Measurements from ENCODE around the gene CAPS. TPM values are rescaled to one million over a fixed set of nuclear protein-coding genes. Genes with fewer than 3 reads are reported as not detected.
"Not testable (repeated sequence)": the region's sequence is repeated elsewhere in the genome, so short reads cannot be mapped to it uniquely, and the experiment has no call there.

The CAPS gene
- total RNA-seq, 1 experiment from 2014 or later, result 7.2 TPM

GRCh38 chr19:5958851-5959122, 44.7 kb downstream of the CAPS start:
- H3K27me3 Mint-ChIP-seq (ENCODE audit: insufficient read depth, unreplicated experiment), result no peaks in the 10 kb centered on the region
- H3K9me3 Mint-ChIP-seq (ENCODE audit: unreplicated experiment), result no peaks in the 10 kb centered on the region
- POLR2A ChIA-PET, result no interaction called here
- TF ChIP-seq CTCF (IDR thresholded peaks at IDR 0.05; ENCODE audit: insufficient read depth in 1 of 2, low read depth in 1 of 2, low read length in 1 of 2, severe bottlenecking in 1 of 2, unreplicated experiment in 1 of 2), result no peak
- H3K9me3 ChIP-seq, result no peaks in the 10 kb centered on the region
- DNase-seq, result no peak
- CTCF ChIA-PET, result no interaction called here
- no peak overlapping the region for H3K4me3 ChIP-seq (ENCODE audit: low read depth, low read length)
- H3K27me3 ChIP-seq (replicated peaks; ENCODE audit: control insufficient read depth, insufficient read depth, low read length), result no peaks in the 10 kb centered on the region
- no peak overlapping the region for H3K27ac Mint-ChIP-seq (ENCODE audit: unreplicated experiment)
- no peak overlapping the region for H3K4me3 Mint-ChIP-seq (ENCODE audit: unreplicated experiment)
- H3K4me1 Mint-ChIP-seq (ENCODE audit: low read depth, unreplicated experiment), result peaks cover 28% of the 10 kb centered on the region
- intact Hi-C loops (cut with micrococcal nuclease; ENCODE audit: unreplicated experiment), result no loop called here
- BruUV-seq (replicated peaks), result no TSS peak
- H3K36me3 Mint-ChIP-seq (ENCODE audit: insufficient read depth, unreplicated experiment), result peaks cover 12% of the 10 kb centered on the region
- H3K4me1 ChIP-seq, result peaks cover 35% of the 10 kb centered on the region
- H3K36me3 ChIP-seq (ENCODE audit: control insufficient read depth, insufficient read depth, low read length), result no peaks in the 10 kb centered on the region; the same call in 1 of the 2 replicates

GRCh38 chr19:5959260-5960004, 45.4 kb downstream of the CAPS start:
- DNase-seq, result no peak
- CTCF ChIA-PET, result no interaction called here
- Mint-ChIP-seq H3K36me3 (ENCODE audit: insufficient read depth, unreplicated experiment) (peaks cover 12% of the 10 kb centered on the region), H3K4me3 (ENCODE audit: unreplicated experiment) (no peak overlapping the region), H3K4me1 (ENCODE audit: low read depth, unreplicated experiment) (peaks cover 23% of the 10 kb centered on the region), H3K27ac (ENCODE audit: unreplicated experiment) (no peak overlapping the region), H3K9me3 (ENCODE audit: unreplicated experiment) (no peaks in the 10 kb centered on the region), H3K27me3 (ENCODE audit: insufficient read depth, unreplicated experiment) (no peaks in the 10 kb centered on the region)
- Histone ChIP-seq H3K9me3 (no peaks in the 10 kb centered on the region), H3K4me3 (ENCODE audit: low read depth, low read length) (no peak overlapping the region), H3K4me1 (peaks cover 30% of the 10 kb centered on the region), H3K36me3 (ENCODE audit: control insufficient read depth, insufficient read depth, low read length) (no peaks in the 10 kb centered on the region; the same call in 1 of the 2 replicates), H3K27me3 (replicated peaks; ENCODE audit: control insufficient read depth, insufficient read depth, low read length) (no peaks in the 10 kb centered on the region)
- intact Hi-C loops (cut with micrococcal nuclease; ENCODE audit: unreplicated experiment), result no loop called here
- TF ChIP-seq CTCF (IDR thresholded peaks at IDR 0.05; ENCODE audit: insufficient read depth in 1 of 2, low read depth in 1 of 2, low read length in 1 of 2, severe bottlenecking in 1 of 2, unreplicated experiment in 1 of 2), result no peak
- BruUV-seq (replicated peaks), result no TSS peak
- POLR2A ChIA-PET, result no interaction called here

GRCh38 chr19:5960005-5961001, 46.2 kb downstream of the CAPS start:
- DNase-seq, result no peak
- TF ChIP-seq CTCF (IDR thresholded peaks at IDR 0.05; ENCODE audit: insufficient read depth in 1 of 2, low read depth in 1 of 2, low read length in 1 of 2, severe bottlenecking in 1 of 2, unreplicated experiment in 1 of 2), result no peak
- CTCF ChIA-PET, result no interaction called here
- Mint-ChIP-seq H3K27me3 (ENCODE audit: insufficient read depth, unreplicated experiment) (no peaks in the 10 kb centered on the region), H3K27ac (ENCODE audit: unreplicated experiment) (no peak overlapping the region), H3K4me1 (ENCODE audit: low read depth, unreplicated experiment) (peaks cover 21% of the 10 kb centered on the region), H3K9me3 (ENCODE audit: unreplicated experiment) (no peaks in the 10 kb centered on the region), H3K4me3 (ENCODE audit: unreplicated experiment) (no peak overlapping the region), H3K36me3 (ENCODE audit: insufficient read depth, unreplicated experiment) (peaks cover 12% of the 10 kb centered on the region)
- intact Hi-C loops (cut with micrococcal nuclease; ENCODE audit: unreplicated experiment), result no loop called here
- no TSS peak for BruUV-seq (replicated peaks)
- Histone ChIP-seq H3K27me3 (replicated peaks; ENCODE audit: control insufficient read depth, insufficient read depth, low read length) (no peaks in the 10 kb centered on the region), H3K9me3 (no peaks in the 10 kb centered on the region), H3K36me3 (ENCODE audit: control insufficient read depth, insufficient read depth, low read length) (no peaks in the 10 kb centered on the region; the same call in 1 of the 2 replicates), H3K4me1 (peaks cover 24% of the 10 kb centered on the region), H3K4me3 (ENCODE audit: low read depth, low read length) (no peak overlapping the region)
- POLR2A ChIA-PET, result no interaction called here

- H3K27me3 ChIP-seq (replicated peaks; ENCODE audit: control insufficient read depth, insufficient read depth, low read length); H3K9me3 ChIP-seq; H3K27me3 Mint-ChIP-seq (ENCODE audit: insufficient read depth, unreplicated experiment); BruUV-seq (replicated peaks); H3K4me3 Mint-ChIP-seq (ENCODE audit: unreplicated experiment); intact Hi-C loops (cut with micrococcal nuclease; ENCODE audit: unreplicated experiment); POLR2A ChIA-PET; H3K36me3 ChIP-seq (ENCODE audit: control insufficient read depth, insufficient read depth, low read length); CTCF ChIA-PET; H3K4me3 ChIP-seq (ENCODE audit: low read depth, low read length); H3K9me3 Mint-ChIP-seq (ENCODE audit: unreplicated experiment); DNase-seq: not testable (repeated sequence)
- H3K4me1 Mint-ChIP-seq (ENCODE audit: low read depth, unreplicated experiment), result peaks cover 26% of the 10 kb centered on the region
- peak overlapping the region; percentile 67 for H3K27ac Mint-ChIP-seq (ENCODE audit: unreplicated experiment)
- H3K36me3 Mint-ChIP-seq (ENCODE audit: insufficient read depth, unreplicated experiment), result peaks cover 20% of the 10 kb centered on the region
- H3K4me1 ChIP-seq, result peaks cover 22% of the 10 kb centered on the region
Measured at GRCh38 chr19:5961641-5961968, 47.6 kb downstream of the CAPS start.
